A549 (cell line): ENCODE measurements around the gene NUMA1. TPM values are rescaled to one million over a fixed set of nuclear protein-coding genes. Genes with fewer than 3 reads are reported as not detected.

Experiments
- ATAC-seq, 2 experiments: fragments of 200-7000 bp in 1 of 2; fragments of >200 bp in 1 of 2; cut with Nextera tagmentation in 1 of 2; cut with Tn5 transposase in 1 of 2; 3 replicates each; pipeline versions ENCODE4 v1.8.0 to v1.9.1; 2018 to 2020; ENCODE audit warnings: mild to moderate bottlenecking in 1 of 2, moderate library complexity in 1 of 2
- CTCF ChIA-PET: fragments of 300-600 bp; sonication (Branson Sonifier 250); formaldehyde crosslinking; extraction: SDS; loops from one replicate; lab custom pipeline; 2021; ENCODE audit warnings: antibody characterized with exemption, inconsistent platforms; lab: Yijun Ruan, JAX
- POLR2A ChIA-PET: fragments of 350-600 bp; formaldehyde crosslinking; extraction: SDS; loops from one replicate; lab custom pipeline; 2021; ENCODE audit warnings: antibody characterized with exemption, inconsistent platforms; lab: Yijun Ruan, JAX
- DNase-seq, 2 experiments: peaks; one replicate each; pipeline versions ENCODE4 v3.0.0 to v3.0.0-alpha.2; 2011 to 2016; ENCODE audit warnings: low read depth in 1 of 2, low spot score in 1 of 2
- FAIRE-seq: peaks from 2 replicates; lab custom pipeline; 2011; peaks lifted over from hg19 to GRCh38; lab: Jason Lieb, UNC
- H3K27ac ChIP-seq, 2 experiments: fragments of >200 bp; sonication (Bioruptor Twin); formaldehyde crosslinking; 3 replicates each; pipeline ENCODE4 v1.5.1; 2016 to 2017
- H3K4me1 ChIP-seq: fragments of >200 bp; sonication (Bioruptor Twin); formaldehyde crosslinking; 3 replicates; pipeline ENCODE4 v1.6.1; 2016
- H3K4me2 ChIP-seq: fragments of >200 bp; sonication (Bioruptor Twin); formaldehyde crosslinking; 3 replicates; pipeline ENCODE4 v1.6.1; 2016
- H3K4me3 ChIP-seq: fragments of >200 bp; sonication (Bioruptor Twin); formaldehyde crosslinking; 3 replicates; pipeline ENCODE4 v1.5.1; 2016
- H3K9me3 ChIP-seq: fragments of >200 bp; sonication (Bioruptor Twin); formaldehyde crosslinking; 3 replicates; pipeline ENCODE4 v1.6.1; 2016
- JUN ChIP-seq, 2 experiments: fragments of >200 bp; sonication (Bioruptor Twin); formaldehyde crosslinking; IDR thresholded peaks; 2 replicates in 1 of 2; 3 replicates in 1 of 2; pipeline ENCODE4 v1.6.1; 2016 to 2017
- JUNB ChIP-seq: fragments of >200 bp; sonication (Bioruptor Twin); formaldehyde crosslinking; IDR thresholded peaks from 2 replicates; pipeline ENCODE4 v1.6.1; 2016
- NR3C1 ChIP-seq: fragments of >200 bp; sonication (Bioruptor Twin); formaldehyde crosslinking; IDR thresholded peaks from 3 replicates; pipeline ENCODE4 v1.6.1; 2017
- PHF8 ChIP-seq: fragments of 200-600 bp; sonication (generic); IDR thresholded peaks from 2 replicates; pipeline ENCODE4 v1.6.1; 2016; ENCODE audit warnings: low read depth, mild to moderate bottlenecking, antibody characterized with exemption, moderate library complexity, borderline replicate concordance
- POLR2A ChIP-seq: IDR thresholded peaks from 2 replicates; pipeline ENCODE4 v1.6.1; 2012; ENCODE audit warnings: mild to moderate bottlenecking, low read length
- RCOR1 ChIP-seq: fragments of 150-350 bp; IDR thresholded peaks from 2 replicates; pipeline ENCODE4 v1.6.1; 2014; ENCODE audit warnings: antibody characterized with exemption, low read length, low read depth
- TP53 ChIP-seq: fragments of 250-450 bp; sonication (Bioruptor Pico); IDR thresholded peaks from 2 replicates; pipeline ENCODE4 v1.5.0; 2021; ENCODE audit warnings: mild to moderate bottlenecking, moderate library complexity
- WGBS: methylation state at CpG from one replicate; pipeline ENCODE4 v1.1.6; 2017; ENCODE audit errors: missing lambda C conversion rate; 5-methylcytosine and 5-hydroxymethylcytosine counted together
- polyA plus RNA-seq, 4 experiments: library from polyadenylated mRNA; depleted of rRNA in 3 of 4; stranded (reverse); fragments of >200 nt; fragmentation: RNase III in 1 of 4; extraction: RNeasy Plus Mini Kit Qiagen cat#74134 plus additional on column Dnase treatment in 1 of 4; gene quantifications; 2 replicates in 3 of 4; 3 replicates in 1 of 4; pipeline ENCODE4 v1.2.3, GENCODE V29; 2011 to 2017
- TF ChIP-seq, protein P1 (sequence below): IDR thresholded peaks from 2 replicates; pipeline ENCODE4 v1.6.1; 2012; ENCODE audit warnings: low read depth, borderline replicate concordance
- TF ChIP-seq, protein P2 (sequence below): fragments of >200 bp; sonication (Bioruptor Twin); formaldehyde crosslinking; IDR thresholded peaks from 3 replicates; pipeline ENCODE4 v1.5.1; 2016
- TF ChIP-seq, protein P3 (sequence below): IDR thresholded peaks from 2 replicates; pipeline ENCODE4 v1.6.1; 2012
- TF ChIP-seq, protein P4 (sequence below): fragments of 200-600 bp; sonication (generic); IDR thresholded peaks from 2 replicates; pipeline ENCODE4 v1.6.1; 2016; ENCODE audit warnings: antibody characterized with exemption, mild to moderate bottlenecking, moderate library complexity

Gene NUMA1
- polyA plus RNA-seq, 2 of the 4 experiments (the other 2 are of a cell fraction): 51.5 to 65.8 TPM

DNA sequence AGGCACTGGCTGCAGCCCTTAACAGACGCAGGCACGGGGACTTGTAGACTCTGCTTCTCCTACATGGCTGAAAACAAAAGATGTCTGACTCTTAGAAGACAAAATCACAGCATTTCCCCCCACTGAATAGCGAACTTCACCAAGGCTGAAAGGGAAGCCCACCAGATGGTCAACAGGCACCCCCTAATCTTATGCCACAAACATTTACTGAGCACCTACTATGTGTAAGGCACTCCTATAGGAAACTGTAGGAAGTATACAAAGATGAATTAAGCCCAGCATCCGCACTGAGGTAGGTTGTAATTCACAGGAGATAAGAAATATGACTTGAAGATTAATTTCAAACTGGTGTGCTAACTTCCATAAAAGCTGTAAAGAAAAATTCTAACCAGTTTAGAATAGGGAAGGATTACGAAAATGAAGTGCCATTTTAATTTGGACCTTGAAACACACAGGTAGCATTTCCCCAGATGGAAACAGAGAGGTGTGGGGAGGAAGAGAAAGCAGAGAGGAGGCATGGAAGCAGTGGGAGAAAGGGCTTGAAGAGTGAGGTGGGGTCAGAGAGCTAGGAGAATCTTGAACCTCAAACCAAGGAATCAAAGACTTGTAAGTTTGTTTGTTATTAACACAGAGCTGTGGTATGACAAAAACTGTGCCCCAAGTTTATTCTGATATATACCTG, 38.1 kb downstream of the NUMA1 start:
- 25% methylated on average over 5 of the region's 5 CpGs for WGBS
- POLR2A ChIA-PET: no interaction called here
- TF ChIP-seq, protein P1, sequence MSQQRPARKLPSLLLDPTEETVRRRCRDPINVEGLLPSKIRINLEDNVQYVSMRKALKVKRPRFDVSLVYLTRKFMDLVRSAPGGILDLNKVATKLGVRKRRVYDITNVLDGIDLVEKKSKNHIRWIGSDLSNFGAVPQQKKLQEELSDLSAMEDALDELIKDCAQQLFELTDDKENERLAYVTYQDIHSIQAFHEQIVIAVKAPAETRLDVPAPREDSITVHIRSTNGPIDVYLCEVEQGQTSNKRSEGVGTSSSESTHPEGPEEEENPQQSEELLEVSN: 0 out of 2 replicates have a peak, but pooled peaks have one; percentile 7
- TF ChIP-seq, protein P2, sequence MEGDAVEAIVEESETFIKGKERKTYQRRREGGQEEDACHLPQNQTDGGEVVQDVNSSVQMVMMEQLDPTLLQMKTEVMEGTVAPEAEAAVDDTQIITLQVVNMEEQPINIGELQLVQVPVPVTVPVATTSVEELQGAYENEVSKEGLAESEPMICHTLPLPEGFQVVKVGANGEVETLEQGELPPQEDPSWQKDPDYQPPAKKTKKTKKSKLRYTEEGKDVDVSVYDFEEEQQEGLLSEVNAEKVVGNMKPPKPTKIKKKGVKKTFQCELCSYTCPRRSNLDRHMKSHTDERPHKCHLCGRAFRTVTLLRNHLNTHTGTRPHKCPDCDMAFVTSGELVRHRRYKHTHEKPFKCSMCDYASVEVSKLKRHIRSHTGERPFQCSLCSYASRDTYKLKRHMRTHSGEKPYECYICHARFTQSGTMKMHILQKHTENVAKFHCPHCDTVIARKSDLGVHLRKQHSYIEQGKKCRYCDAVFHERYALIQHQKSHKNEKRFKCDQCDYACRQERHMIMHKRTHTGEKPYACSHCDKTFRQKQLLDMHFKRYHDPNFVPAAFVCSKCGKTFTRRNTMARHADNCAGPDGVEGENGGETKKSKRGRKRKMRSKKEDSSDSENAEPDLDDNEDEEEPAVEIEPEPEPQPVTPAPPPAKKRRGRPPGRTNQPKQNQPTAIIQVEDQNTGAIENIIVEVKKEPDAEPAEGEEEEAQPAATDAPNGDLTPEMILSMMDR: no peak
- TF ChIP-seq, all 56 proteins: peak for 1
- Histone ChIP-seq H3K4me2 (peak overlapping the region; percentile 98), H3K4me3 (peak overlapping the region; percentile 64), H3K9me3 (no peaks in the 10 kb centered on the region), H3K27ac (peak overlapping the region; percentile 93), H3K4me1 (peaks cover 36% of the 10 kb centered on the region)
- peak in 1 of 2 experiments; percentile 14; a peak in 2 of 6 replicates for ATAC-seq
- CTCF ChIA-PET: interaction anchor here (0.6 to 10.4 kb wide), 4 partner anchors 18 to 102 kb away, joined by 3 to 123 read pairs (median 8); no protein-coding TSS in a partner anchor
- no peak for FAIRE-seq
- no peak for DNase-seq

DNA sequence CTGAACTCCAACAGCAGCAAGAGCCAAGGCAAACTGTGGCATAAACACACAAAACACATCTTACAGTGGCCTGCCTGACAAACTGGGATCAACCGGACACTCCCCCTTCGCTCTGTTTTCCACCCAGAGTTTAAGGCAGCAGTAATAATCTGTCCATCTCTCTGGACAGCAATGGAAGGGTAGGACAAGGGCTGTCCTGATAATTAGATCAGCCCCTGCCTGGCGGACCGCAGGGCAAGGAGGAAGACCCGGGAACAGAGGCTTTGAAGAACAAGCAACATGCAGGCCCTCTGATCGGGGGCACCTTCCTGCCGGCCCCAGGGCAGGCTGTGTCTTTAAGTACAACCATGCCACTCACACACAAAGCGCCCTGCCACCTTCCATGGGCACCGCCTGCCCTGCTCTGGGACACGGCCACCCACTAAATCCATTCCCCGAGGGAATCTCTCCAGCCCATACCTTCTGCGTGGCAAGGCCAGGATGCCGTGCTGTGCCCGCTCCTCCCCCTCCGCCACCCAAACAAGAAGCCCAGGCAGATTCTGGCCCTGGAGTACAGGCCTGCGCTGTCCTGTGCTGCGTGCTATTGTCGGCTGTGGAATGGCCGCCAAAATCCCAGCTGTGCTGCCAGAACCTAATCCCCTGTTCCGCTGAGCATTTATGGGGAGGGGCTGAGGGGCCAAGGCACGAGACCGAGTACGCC, 38.8 kb downstream of the NUMA1 start:
- H3K4me1 ChIP-seq: peaks cover 36% of the 10 kb centered on the region
- H3K9me3 ChIP-seq: no peaks in the 10 kb centered on the region
- TF ChIP-seq TP53 (CRISPR knock-in tag) (peak; percentile 23; the same call in 1 of the 2 replicates), PHF8 (peak; percentile 22; the same call in 1 of the 2 replicates), JUN (IDR thresholded peaks at IDR 0.05) (peak in 1 of 2 experiments; percentile 31; a peak in 1 of 5 replicates), POLR2A (peak; percentile 40; the same call in 1 of the 2 replicates), JUNB (no peak), NR3C1 (no peak), RCOR1 (no peak)
- TF ChIP-seq, protein P3, sequence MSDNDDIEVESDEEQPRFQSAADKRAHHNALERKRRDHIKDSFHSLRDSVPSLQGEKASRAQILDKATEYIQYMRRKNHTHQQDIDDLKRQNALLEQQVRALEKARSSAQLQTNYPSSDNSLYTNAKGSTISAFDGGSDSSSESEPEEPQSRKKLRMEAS: peak; percentile 59
- TF ChIP-seq, protein P1: 0 out of 2 replicates have a peak, but pooled peaks have one; percentile 47
- TF ChIP-seq, protein P4, sequence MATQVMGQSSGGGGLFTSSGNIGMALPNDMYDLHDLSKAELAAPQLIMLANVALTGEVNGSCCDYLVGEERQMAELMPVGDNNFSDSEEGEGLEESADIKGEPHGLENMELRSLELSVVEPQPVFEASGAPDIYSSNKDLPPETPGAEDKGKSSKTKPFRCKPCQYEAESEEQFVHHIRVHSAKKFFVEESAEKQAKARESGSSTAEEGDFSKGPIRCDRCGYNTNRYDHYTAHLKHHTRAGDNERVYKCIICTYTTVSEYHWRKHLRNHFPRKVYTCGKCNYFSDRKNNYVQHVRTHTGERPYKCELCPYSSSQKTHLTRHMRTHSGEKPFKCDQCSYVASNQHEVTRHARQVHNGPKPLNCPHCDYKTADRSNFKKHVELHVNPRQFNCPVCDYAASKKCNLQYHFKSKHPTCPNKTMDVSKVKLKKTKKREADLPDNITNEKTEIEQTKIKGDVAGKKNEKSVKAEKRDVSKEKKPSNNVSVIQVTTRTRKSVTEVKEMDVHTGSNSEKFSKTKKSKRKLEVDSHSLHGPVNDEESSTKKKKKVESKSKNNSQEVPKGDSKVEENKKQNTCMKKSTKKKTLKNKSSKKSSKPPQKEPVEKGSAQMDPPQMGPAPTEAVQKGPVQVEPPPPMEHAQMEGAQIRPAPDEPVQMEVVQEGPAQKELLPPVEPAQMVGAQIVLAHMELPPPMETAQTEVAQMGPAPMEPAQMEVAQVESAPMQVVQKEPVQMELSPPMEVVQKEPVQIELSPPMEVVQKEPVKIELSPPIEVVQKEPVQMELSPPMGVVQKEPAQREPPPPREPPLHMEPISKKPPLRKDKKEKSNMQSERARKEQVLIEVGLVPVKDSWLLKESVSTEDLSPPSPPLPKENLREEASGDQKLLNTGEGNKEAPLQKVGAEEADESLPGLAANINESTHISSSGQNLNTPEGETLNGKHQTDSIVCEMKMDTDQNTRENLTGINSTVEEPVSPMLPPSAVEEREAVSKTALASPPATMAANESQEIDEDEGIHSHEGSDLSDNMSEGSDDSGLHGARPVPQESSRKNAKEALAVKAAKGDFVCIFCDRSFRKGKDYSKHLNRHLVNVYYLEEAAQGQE: no peak
- DNase-seq (peak; percentile 57 to 65), FAIRE-seq (no peak), ATAC-seq (peak; percentile 73 to 83)
- H3K4me2 ChIP-seq: peak overlapping the region; percentile 98
- CTCF ChIA-PET: interaction anchor here (0.7 to 10.4 kb wide), 5 partner anchors 10 to 373 kb away, joined by 3 to 123 read pairs (median 5); no protein-coding TSS in a partner anchor
- 3% methylated on average over 23 of the region's 23 CpGs for WGBS
- H3K27ac ChIP-seq: peak overlapping the region; percentile 93
- H3K4me3 ChIP-seq: peak overlapping the region; percentile 64
- POLR2A ChIA-PET: interaction anchor here (1.0 to 1.8 kb wide), 3 partner anchors 10 to 37 kb away, joined by 3 to 8 read pairs (median 7); no protein-coding TSS in a partner anchor
